Mesenteric fat pad (tissue), 1 donor: ENCODE data around the gene MMP3. TPM values are rescaled to one million over a fixed set of nuclear protein-coding genes. Genes with fewer than 3 reads are reported as not detected.

ENCODE experiments used
- DNase-seq: peaks from one replicate; pipeline ENCODE4 v3.0.0-alpha.2; 2020; ENCODE audit warnings: low spot score
- total RNA-seq: library from RNA; stranded (reverse); fragmentation: NEBNext Ultra II Directional; extraction: Animal tissue kit (Norgen Biotek cat#: 25700); gene quantifications from one replicate; pipeline ENCODE4 v1.2.1, GENCODE V29; 2021
- donor health status: DM: yes; HTN: yes; CAD: no.

The MMP3 gene
- total RNA-seq, 1 donor from 2014 or later: 1.5 TPM

GRCh38 chr11:102832612-102833011, 10.8 kb downstream of the MMP3 start:
- DNase-seq: no peak

GRCh38 chr11:102831489-102832440, 11.6 kb downstream of the MMP3 start:
- no peak for DNase-seq

GRCh38 chr11:102831128-102831488, 12.3 kb downstream of the MMP3 start:
- DNase-seq: no peak

GRCh38 chr11:102830001-102830727, 13.2 kb downstream of the MMP3 start:
- DNase-seq: no peak

GRCh38 chr11:102829316-102830000, 14.0 kb downstream of the MMP3 start:
- DNase-seq: no peak

- no peak for DNase-seq
Measured at GRCh38 chr11:102824556-102824955, 18.9 kb downstream of the MMP3 start.

- no peak for DNase-seq
Measured at GRCh38 chr11:102819491-102819890, 23.9 kb downstream of the MMP3 start.

GRCh38 chr11:102813484-102813883, 29.9 kb downstream of the MMP3 start:
- DNase-seq: no peak

GRCh38 chr11:102812188-102812587, 31.2 kb downstream of the MMP3 start:
- no peak for DNase-seq

- no peak for DNase-seq
Measured at GRCh38 chr11:102810950-102811660, 32.3 kb downstream of the MMP3 start.

- DNase-seq: no peak
Measured at GRCh38 chr11:102809971-102810370, 33.4 kb downstream of the MMP3 start.

GRCh38 chr11:102807921-102808320, 35.5 kb downstream of the MMP3 start:
- DNase-seq: no peak

GRCh38 chr11:102806296-102806695, 37.1 kb downstream of the MMP3 start:
- no peak for DNase-seq

- no peak for DNase-seq
Measured at GRCh38 chr11:102802341-102802740, 41.1 kb downstream of the MMP3 start.

GRCh38 chr11:102800767-102801166, 42.6 kb downstream of the MMP3 start:
- no peak for DNase-seq

GRCh38 chr11:102799681-102800340, 43.6 kb downstream of the MMP3 start:
- DNase-seq: no peak

- no peak for DNase-seq
Measured at GRCh38 chr11:102798012-102798746, 45.2 kb downstream of the MMP3 start, which contains the start of gene MMP1. MMP1 (minus strand) TSS chr11:102798160; CDS start chr11:102798092, 68 bp downstream.

GRCh38 chr11:102794382-102794781, 49.0 kb downstream of the MMP3 start:
- no peak for DNase-seq

- DNase-seq: no peak
Measured at GRCh38 chr11:102793677-102794290, 49.6 kb downstream of the MMP3 start.
